COLO668 (cell line): Measurements from ENCODE around the gene LMNTD2.
A peak's percentile ranks its signal among the peaks of the same experiment; 100 is the strongest.

Source experiments
- DNase-seq: peaks from one replicate; lab custom pipeline; 2025; ENCODE audit not compliant: unreplicated experiment; lab: John Stamatoyannopoulos, UW

Gene LMNTD2

GRCh38 chr11:554428-555226 lies 5.9 kb downstream of the LMNTD2 start:
- DNase-seq: peak; percentile 64

- peak; percentile 4 for DNase-seq
Observed at GRCh38 chr11:553988-554340, 6.6 kb downstream of the LMNTD2 start.

DNA sequence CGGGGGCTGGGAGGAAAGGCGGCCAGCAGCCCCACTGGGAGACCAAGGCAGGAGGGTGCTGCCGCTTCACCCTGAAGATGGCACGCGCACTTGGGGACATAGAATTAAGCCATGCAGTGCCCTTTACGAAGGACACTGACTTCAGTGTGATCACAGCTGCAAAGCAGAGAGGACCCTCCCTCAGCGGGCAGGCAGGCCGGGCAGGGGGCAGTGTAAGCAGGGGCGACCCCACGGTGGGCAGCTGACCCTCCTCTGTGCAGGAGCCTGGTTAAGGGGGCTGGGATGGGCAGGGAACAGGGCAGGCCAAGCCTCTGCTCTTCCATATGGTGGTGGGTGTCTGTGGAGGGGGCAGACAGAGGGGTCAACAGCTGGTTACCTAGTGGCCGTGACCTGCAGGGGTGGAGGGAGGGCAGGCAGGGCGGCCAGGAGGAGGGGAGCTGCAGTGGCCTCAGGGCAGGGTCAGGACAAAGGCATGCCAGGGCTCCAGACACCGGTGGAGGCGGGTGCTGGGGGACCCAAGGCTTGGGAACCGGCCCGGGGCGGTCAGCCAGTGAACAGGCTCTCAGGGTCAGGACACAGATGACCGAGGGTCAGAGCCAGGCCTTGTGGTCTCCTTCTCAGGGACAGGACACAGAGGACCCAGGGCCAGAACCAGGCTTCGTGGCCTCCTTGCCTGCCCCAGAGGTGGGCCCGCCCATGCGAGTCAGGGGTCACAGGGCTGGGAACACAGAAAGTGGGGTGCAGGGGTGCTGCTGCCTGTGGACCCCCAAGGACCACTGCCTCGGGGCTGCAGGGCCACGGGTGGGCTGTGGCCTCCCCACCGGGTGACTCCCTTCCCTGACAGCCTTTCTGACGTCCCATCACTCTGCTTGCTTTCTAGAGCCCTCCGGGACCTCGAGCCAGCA lies 7.2 kb downstream of the LMNTD2 start:
- DNase-seq: no peak

- DNase-seq: no peak
Observed at GRCh38 chr11:551596-551995, 8.9 kb downstream of the LMNTD2 start.

- no peak for DNase-seq
Observed at GRCh38 chr11:551131-551530, 9.4 kb downstream of the LMNTD2 start.

DNA sequence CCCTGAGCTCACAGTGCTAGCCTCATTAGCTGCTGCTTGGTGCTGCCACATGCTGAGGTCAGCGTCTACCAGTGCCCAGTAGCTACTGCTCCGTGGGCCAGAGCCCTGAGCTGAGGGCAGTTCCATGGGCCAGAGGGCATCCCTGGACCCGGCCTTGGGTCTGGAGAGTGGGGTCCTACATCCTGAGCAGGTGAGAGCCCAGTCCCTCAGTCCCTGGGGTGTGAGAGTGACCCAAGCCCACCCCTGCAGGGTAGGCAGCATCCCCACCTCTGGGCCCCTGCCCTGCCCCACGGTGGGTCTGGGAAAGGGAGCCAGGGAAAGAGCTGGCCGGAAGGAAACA lies 9.8 kb downstream of the LMNTD2 start:
- no peak for DNase-seq

- DNase-seq: no peak
Observed at GRCh38 chr11:550021-550745, 10.4 kb downstream of the LMNTD2 start.

DNA sequence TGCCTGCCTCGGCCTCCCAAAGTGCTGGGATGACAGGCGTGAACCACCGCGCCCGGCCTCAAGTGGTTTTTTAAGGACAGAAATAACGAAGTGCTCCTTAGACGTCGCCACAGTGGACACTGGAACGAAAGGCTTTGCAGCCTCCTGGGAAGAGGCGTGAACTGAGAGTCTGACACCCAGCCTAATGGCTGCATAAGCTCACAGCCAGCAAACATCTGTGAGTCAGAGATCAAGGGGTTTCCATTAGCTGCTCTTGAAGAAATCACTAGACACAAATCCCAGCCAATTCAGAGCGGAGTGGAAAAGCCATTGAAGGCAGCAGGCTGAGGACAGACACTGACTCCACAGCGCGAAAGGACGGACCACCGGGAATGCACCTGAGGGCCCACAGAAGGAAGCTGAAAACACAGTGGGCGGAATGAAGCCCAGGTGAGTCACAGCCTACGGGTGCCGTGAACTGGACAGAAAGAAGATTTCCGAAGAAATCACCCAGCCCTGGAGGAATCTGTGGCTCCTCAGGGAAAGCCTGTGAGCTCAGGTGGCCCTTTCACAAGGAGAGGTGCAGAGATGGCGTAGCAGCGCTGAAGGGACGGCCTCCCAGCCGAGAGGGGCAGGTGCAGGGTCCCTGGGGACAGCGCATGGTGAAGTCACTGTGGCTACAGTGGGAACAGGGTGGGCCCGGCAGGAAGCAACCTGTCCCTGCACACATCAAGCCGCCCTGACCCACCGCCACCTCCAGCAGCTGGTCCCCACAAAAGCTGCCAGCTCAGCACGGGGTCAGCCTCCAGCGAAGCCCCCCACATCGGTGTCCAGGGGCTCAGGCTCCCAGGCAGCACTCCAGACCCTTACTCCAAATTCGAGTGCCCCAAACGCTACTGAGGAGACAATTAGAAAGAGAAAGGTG lies 11.6 kb downstream of the LMNTD2 start:
- no peak for DNase-seq

DNA sequence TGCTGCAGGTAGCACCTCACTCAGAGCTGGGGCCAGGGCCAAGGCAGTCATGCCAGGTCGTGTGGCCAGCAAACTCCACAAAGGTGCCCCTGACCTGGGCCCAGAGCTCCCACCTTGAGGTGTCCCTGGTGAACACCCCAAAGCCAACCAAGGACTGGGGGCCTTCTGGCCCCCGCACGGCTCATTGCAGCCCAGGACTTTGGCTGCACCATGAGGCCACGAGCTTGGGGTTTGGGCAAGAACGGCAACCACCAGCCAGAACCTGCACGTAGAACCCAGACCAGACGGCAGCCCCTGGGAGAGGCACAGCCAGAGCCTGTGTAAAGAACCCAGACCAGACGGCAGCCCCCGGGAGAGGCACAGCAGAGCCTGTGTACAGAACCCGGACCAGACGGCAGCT lies 15.4 kb downstream of the LMNTD2 start:
- no peak for DNase-seq

- no peak for DNase-seq
Observed at GRCh38 chr11:544817-545166, 15.7 kb downstream of the LMNTD2 start.

DNA sequence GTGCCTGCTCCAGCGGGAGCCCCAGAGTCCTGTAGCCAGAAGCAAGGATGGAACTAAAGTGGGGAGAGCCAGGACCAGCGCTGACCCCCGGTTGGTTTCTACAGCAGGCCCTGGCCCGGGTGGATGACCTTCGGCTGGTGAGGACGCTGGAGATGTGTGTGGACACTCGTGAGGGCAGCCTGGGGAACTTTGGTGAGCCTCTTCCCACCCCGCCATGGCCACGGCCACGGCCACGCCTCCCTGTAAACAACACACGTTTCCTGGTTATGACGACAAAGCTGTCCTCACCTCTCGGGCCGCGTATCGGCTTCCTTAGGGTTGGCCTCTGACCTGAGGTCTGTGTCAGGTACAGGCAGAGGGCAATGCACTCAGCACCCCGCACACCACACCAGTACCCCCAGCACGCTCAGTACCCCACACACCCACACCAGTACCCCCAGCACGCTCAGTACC lies 19.1 kb downstream of the LMNTD2 start:
- no peak for DNase-seq

DNA sequence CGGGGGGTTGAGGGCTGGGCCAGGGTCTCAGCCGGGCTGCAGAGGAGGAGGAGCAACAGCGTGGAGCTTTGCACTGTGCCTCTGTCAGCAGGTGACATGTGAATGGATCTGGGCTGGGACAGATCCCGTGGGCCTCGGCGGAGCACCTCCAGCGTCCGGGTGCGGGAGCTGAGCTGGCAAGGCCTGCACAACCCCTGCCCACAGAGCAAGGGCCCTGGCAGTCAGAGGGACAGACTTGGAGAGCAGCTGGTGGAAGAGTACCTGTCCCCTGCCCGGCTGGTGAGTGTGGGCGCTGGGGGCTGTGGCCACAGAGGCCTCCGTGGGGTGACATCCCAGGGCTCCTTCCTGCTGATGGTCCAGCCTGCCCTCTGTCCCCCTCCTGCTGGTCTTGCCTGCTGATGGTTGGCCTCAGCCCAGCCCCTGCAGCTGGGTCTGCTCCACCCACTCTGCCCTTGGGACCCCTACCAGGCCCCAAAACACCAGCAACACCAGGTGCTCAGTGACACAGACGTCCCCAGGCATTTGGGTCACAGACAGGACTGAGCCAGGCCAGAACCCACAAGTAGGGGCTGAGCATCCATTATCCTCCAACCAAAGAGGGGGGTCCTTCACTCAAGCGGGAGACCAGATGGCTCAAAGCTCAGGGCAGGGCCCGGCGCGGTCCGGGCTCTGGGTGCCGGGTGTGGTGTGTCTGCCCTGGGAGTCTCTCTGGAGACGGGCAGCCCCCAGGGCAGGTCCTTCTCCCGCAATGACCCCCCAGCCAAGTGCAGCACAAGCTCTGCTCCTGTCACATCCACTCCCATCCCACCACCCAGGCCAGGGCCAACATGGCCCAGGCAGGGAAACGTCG lies 19.7 kb downstream of the LMNTD2 start:
- DNase-seq: no peak

- DNase-seq: no peak
Observed at GRCh38 chr11:539971-540481, 20.5 kb downstream of the LMNTD2 start.

GRCh38 chr11:538431-539051 lies 22.0 kb downstream of the LMNTD2 start:
- no peak for DNase-seq

- DNase-seq: no peak
Observed at GRCh38 chr11:537622-538430, 22.7 kb downstream of the LMNTD2 start.

GRCh38 chr11:536841-537621 lies 23.5 kb downstream of the LMNTD2 start, which contains the start of gene LRRC56:
TSS of gene LRRC56 (plus strand) at chr11:537527. CDS start at chr11:540685, 3,158 bp downstream.
- DNase-seq: peak; percentile 82
